HG02623 (cell line): ENCODE data around the gene IMPA2.

Source experiments
- ATAC-seq: cut with Tn5 transposase; IDR thresholded peaks from one replicate; pipeline ENCODE4 v1.9.1; 2021; ENCODE audit warnings: moderate library complexity; ENCODE audit not compliant: unreplicated experiment

Gene IMPA2

GRCh38 chr18:12046751-12047335 is 65.5 kb downstream of the IMPA2 start:
- ATAC-seq = no peak

DNA sequence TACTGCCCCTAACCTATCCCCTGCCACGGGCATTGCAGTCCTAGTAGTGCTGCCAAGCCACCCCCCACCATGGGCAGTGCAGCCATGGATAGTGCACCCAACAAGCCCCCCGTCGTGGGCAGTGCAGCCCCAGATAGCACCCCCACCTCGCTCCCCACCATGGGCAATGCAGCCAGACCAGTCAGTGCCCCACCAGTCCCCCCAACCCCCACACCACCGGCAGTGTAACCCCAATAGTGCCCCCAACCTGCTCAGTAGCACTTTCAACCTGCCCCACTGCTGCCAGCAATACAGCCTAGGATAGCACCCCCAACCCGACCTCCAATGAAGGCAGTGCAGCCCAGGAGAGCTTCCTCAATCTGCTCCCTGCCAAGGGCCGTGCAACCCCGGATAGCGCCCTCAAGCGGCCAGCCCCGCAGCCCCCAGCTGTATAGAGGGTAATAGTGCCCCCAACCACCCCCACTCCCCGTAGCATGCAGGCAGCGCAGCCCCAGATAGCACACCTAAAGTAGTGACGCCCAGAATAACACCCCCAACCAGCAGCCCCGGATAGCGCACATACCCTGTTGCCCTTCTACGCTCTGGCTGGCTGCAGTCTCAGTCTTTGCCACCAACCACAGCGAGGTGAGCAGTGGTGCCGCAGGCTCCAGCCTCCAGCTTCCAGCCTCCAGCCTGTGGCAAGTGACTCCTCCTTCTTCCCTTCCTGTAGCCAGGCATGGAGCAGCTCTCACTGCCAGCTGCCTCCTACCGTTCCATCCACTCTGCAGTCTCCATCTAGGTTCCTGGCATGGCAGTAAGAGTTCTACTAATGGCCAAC is 66.9 kb downstream of the IMPA2 start:
- no peak for ATAC-seq

DNA sequence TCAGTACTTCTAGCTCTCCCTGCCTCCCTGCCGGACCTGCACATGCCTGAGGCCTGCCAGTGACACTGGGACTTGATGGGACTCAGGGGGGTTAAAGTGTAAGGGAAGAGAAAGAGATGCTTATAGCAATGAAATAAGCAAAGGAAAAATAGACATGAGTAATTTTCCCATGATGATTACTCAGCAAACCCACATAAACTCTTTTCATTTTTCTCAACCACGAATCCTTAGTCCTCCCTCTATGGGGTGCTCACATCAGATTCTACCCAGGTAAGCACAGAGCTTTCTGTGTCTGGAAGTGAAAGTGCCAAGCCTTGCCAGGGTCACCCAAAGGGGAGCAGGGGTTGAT is 67.5 kb downstream of the IMPA2 start:
- ATAC-seq = no peak

DNA sequence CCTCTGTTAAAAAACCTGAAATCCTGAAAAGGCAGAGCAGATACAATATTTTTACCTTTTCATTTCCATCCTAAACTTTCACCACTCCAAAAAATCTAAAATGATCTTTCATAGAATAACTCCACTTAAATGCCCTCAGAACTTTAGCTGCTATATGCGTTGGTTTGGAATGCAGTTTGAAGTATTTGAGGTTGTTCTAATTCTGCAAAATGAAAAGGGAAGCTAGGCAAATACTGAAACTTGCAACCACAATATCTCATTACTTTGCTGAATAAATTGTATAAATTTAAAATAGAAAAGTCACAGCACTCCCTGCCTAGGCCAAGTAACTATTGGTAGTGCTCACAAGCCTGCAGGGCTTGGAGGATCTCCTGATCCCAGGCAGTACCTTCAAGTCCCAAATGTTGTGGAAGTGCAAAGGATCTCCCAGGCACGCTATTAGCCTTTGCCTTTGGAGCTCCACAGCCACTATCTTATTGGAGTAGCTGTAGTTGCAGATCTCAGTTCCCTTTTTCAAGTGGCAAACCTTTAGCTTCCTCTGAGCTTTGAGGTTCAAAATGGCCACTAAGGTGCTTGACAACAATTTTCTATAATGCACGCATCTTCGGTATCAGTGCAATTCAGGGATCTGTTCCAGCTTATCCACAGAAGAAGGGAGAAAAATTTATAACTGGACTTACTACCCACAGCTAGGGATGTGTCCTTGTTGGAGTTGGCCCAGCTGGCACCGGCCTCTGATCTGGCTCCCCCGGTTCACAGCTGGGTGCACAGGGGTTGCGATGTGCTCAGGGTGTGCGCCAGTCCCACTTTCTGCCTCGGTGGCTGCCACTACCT is 68.9 kb downstream of the IMPA2 start:
- peak; percentile 90 for ATAC-seq

GRCh38 chr18:12052866-12053265 is 71.6 kb downstream of the IMPA2 start:
- no peak for ATAC-seq

DNA sequence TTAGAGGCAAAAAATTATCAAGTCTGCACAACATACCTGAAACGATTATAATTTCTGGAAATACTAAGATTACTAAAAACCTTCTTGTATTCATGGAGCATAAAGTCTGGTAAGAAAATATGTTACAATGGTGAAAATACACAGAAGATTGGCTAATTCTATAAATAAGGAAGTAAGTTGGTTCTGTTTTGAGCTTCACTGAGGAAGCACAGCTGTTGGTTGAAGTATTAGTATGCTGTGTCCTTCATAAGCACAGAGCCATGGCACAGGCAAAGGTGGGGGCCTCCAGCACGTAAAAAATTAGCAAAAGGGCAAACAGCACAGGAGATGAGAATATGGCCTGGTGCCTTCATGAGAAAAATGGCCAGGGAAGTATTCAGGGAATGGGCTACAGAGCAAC is 72.0 kb downstream of the IMPA2 start:
- ATAC-seq = peak; percentile 50

- no peak for ATAC-seq
Observed at GRCh38 chr18:12056034-12056883, 75.0 kb downstream of the IMPA2 start.

DNA sequence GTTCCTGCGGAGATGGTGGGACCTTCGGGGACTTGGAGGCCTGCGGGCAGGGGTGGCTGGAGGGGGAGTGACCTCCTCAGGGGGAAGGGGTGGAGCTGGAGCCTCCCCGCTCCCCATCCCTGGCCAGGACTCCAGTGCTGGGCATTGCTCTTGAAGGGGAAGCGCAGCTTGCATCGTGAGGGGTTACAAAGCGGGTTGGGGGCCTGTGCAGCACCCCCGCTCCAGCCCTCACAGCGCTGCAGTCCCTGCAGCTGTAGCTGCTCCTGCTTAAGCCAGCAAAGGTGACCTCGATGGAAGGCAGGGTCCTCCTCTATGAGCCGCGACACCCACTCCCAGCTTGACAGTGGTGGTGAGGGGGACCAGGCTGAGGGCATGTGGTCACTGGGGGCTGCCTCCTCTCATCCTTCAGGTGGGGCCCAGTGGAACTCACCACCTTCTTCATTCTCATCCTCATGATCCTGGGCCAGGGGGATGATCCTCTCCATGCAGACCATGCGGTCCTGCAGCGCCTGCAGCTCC is 75.6 kb downstream of the IMPA2 start:
- ATAC-seq = no peak

DNA sequence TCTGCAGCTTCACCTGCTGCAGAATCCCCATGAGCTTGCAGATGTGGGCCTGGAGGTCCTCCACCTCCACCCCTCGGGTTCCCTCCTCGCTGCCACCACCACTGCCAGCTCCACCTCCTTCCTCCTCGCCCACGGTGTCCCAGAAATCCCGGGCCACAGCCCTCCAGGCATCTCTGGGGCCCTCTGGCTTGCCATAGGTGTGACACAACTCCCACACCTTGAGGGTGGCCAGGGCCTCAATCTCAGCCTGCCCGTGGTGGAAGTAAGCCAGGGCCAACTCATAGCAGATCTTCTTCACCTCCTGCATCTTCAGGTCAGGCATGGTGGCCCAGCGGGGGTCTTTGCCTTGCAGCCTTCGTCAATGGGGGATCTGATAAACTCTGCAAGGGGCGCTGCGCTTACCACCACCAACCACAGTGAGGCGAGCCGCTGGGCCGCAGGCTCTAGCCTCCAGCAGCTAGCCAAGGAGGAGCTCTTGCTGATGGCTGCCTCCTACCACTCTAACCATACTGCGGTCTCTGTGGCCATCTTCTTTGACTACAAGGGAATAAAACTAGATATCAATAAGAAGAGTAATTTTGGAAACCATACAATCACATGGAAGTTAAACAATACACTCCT is 76.2 kb downstream of the IMPA2 start:
- no peak for ATAC-seq

DNA sequence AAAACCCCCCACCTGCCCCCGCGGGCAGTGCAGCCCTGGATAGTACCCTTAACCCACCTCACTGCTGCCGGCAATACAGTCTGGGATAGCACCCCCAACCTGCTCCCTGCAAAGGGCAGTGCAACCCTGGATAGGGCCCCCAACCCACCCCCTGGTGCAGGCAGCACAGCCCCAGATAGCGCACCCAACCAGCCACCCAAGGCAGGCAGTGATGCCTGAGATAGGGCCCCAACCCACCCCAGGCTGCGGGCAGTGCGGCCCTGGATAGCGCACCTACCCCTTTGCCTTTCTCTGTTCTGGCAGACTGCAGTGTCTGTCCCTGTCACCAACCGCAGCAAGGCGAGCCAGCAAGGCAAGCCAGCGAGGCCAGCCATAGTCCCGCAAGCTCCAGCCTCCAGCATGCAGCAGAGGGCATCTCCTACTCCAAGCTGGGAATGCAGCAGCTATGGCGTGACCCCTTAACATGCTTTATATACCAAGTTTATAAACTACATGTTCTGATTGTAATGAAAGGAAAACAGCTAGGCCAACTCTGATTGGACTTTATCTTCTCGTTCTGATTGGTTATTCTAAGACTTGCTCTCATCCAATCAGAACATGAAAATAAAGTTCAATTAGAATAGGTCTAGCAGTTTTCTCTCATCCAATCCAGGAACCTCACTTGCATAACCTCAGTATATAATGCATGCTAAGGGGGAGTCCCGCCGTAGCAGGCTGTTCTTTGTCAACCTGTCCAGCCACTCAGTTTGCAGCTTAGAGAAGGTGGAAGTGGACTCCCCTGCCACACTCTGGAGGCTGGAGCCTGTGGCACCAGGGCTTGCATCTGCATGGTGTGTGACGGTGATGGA is 78.3 kb downstream of the IMPA2 start:
- ATAC-seq = no peak

GRCh38 chr18:12060182-12060870 is 79.0 kb downstream of the IMPA2 start:
- no peak for ATAC-seq

DNA sequence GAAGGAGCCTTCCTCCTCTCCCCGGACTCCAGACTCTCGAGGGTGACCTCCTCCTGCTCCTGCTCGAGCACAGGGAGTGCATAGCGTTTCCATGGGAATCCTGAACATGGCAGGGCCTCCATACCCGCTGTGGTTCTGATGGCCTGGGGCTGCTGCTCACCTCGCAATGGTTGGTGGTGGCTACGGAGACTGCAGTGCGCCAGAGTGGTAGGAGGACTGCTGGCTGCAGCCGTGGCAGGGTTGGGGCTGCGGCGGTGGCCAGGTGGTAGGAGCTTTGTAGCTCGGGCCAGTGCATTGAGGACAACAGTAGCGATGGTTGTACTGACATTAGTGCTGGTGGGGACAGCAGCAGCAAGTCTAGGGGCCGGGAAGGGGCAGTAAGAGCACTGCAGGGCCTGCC is 80.4 kb downstream of the IMPA2 start:
- no peak for ATAC-seq

- ATAC-seq = no peak
Observed at GRCh38 chr18:12062974-12063373, 81.7 kb downstream of the IMPA2 start.

DNA sequence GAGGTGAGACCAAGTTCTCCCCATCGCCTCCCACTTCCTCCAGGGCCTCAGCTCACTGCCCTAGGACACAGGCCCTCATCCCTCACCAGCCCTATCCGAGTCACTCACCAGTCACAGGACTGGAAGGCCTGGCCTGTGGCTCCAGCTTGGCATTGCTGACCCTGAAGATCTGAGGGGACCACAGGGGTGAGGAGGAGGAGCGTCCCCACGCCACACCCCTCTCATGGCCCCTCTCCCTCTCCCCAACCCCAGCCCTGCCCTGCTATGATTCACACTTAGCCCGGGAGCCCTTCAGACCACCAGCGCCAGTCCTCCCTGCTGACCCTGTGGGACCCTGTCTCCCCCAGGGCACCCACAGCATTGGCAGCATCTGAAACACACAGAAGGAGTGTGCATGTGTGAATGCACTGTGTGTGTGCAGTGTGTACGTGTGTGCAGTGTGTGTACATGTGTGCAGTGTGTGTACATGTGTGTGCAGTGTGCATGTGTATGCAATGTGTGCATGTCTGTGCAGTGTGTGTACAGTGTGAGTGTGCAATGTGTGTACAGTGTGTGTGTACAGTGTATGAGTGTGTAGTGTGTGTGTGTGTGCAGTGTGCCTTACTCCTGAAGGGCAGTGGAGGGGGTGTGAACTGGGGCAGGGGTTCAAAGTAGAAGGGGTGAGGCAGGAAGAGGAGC is 82.9 kb downstream of the IMPA2 start:
- ATAC-seq = no peak

DNA sequence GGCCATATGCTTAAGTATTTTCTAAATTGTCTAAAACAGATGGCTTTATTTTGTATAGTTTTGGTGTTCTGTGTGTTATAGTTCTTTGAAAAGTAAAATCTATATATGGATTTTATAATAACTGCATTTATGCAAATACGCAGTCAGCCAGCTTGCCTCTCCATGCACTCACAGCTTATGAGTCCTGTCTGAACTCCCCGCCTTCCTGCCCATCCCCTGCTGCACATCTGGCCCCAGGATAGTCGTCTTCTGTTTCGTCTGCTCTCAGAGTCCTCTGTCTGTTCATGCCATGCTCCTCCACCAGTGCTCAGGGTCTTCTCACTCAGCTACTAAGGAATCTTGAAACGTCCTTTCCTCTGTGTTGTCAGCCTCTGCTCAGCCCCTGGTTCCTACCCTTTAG is 84.1 kb downstream of the IMPA2 start:
- no peak for ATAC-seq

DNA sequence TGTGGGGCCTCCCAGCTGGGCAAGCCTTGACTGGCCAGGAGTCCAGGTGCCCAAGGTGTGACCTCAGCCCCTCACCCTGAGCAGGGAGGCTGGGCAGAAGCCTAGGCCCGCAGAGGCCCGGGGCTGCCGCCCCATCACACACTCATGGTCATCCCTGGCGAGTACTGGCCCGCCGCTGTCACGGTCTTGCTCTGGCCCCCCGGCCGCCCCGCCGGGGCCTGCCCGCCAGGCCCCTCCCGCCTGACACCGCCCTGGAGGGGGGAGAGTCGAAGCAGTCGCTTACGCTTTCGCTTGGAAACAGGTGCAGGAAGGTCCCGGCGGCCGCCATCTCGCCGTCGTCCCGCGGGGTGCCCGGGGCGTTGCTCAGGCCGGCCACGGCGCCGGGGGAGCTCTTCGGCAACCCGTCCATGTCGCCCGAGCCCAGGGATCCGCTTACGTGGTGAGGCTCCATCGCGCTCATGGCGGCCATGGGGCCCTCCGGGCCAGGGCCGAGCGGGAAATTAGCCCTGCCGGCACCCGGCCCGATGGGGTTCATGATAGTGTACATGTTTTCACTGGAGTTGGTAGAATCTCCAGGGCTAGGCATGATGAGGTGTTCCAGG is 85.7 kb downstream of the IMPA2 start:
- no peak for ATAC-seq

GRCh38 chr18:12067671-12068070 is 86.4 kb downstream of the IMPA2 start:
- no peak for ATAC-seq
